ENCODE results near the gene PTPRG.

PTPRG gene

GRCh38 chr3:61862614-61863289 is 301.4 kb downstream of the PTPRG start:
- TF ChIP-seq CTCF (IDR thresholded peaks at IDR 0.05; ENCODE audit: low read depth, low read length), result no peak
- DNase-seq (ENCODE audit: extremely low read depth, low read depth), result no peak

- DNase-seq (ENCODE audit: extremely low read depth, low read depth), result no peak
- no peak for TF ChIP-seq CTCF (IDR thresholded peaks at IDR 0.05; ENCODE audit: low read depth, low read length)
Measured at GRCh38 chr3:61863579-61863978, 302.2 kb downstream of the PTPRG start.

- no peak for DNase-seq (ENCODE audit: extremely low read depth, low read depth)
- TF ChIP-seq CTCF (IDR thresholded peaks at IDR 0.05; ENCODE audit: low read depth, low read length), result no peak
Measured at GRCh38 chr3:61864886-61865285, 303.5 kb downstream of the PTPRG start.

- TF ChIP-seq CTCF (IDR thresholded peaks at IDR 0.05; ENCODE audit: low read depth, low read length), result no peak
Measured at GRCh38 chr3:61865466-61866152, 304.2 kb downstream of the PTPRG start.

GRCh38 chr3:61866153-61866542 is 304.8 kb downstream of the PTPRG start:
- TF ChIP-seq CTCF (IDR thresholded peaks at IDR 0.05; ENCODE audit: low read depth, low read length), result no peak
- no peak for DNase-seq (ENCODE audit: extremely low read depth, low read depth)

More at GRCh38 chr3:61865466-61866152, 304.2 kb downstream of the PTPRG start:
- DNase-seq (ENCODE audit: extremely low read depth, low read depth), result no peak

GRCh38 chr3:61866961-61867461 is 305.6 kb downstream of the PTPRG start:
- no peak for DNase-seq (ENCODE audit: extremely low read depth, low read depth)
- no peak for TF ChIP-seq CTCF (IDR thresholded peaks at IDR 0.05; ENCODE audit: low read depth, low read length)

GRCh38 chr3:61868499-61868898 is 307.1 kb downstream of the PTPRG start:
- no peak for DNase-seq (ENCODE audit: extremely low read depth, low read depth)
- TF ChIP-seq CTCF (IDR thresholded peaks at IDR 0.05; ENCODE audit: low read depth, low read length), result no peak
